Testis (tissue), 2 donors: ENCODE data around the gene RTL3.

Source experiments
- POLR2A ChIP-seq: fragments of 450-650 bp; IDR thresholded peaks from one replicate; pipeline ENCODE4 v1.6.1; 2017; ENCODE audit warnings: antibody characterized with exemption, mild to moderate bottlenecking, moderate library complexity
- TF ChIP-seq, protein P1 (sequence below), 3 experiments: fragments of 450-650 bp in 2 of 3; fragments of 200-600 bp in 1 of 3; sonication (generic) in 1 of 3; IDR thresholded peaks; one replicate each; pipeline ENCODE4 v1.5.1; 2016 to 2019; ENCODE audit warnings: antibody characterized with exemption in 3 of 3, mild to moderate bottlenecking in 2 of 3, moderate library complexity in 1 of 3

DNA sequence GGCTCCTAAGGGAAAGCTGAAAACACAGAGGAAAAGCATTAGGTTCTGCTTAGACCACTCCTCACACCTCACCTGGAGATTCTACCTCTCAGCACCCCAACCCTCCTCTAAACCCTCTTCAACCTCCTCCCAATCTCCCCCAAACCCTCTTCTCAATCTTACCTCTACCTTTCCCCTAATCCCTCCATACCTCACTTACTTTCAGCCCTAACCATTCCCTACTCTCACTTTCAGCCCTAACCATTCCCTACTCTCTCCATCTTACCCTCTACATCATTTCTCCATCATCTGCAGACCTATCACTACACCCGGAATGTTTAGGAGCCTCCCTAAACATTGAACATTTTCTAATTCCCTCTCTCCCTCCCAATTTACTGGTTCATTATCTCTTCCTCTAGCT lies 3.5 kb downstream of the RTL3 start:
- TF ChIP-seq, protein P1, sequence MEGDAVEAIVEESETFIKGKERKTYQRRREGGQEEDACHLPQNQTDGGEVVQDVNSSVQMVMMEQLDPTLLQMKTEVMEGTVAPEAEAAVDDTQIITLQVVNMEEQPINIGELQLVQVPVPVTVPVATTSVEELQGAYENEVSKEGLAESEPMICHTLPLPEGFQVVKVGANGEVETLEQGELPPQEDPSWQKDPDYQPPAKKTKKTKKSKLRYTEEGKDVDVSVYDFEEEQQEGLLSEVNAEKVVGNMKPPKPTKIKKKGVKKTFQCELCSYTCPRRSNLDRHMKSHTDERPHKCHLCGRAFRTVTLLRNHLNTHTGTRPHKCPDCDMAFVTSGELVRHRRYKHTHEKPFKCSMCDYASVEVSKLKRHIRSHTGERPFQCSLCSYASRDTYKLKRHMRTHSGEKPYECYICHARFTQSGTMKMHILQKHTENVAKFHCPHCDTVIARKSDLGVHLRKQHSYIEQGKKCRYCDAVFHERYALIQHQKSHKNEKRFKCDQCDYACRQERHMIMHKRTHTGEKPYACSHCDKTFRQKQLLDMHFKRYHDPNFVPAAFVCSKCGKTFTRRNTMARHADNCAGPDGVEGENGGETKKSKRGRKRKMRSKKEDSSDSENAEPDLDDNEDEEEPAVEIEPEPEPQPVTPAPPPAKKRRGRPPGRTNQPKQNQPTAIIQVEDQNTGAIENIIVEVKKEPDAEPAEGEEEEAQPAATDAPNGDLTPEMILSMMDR (IDR thresholded peaks at IDR 0.05) = no peak
- no peak for TF ChIP-seq POLR2A
